HG03175 (cell line): ENCODE measurements around the gene TEX14.

Experiments used
- ATAC-seq: cut with Tn5 transposase; IDR thresholded peaks from one replicate; pipeline ENCODE4 v1.9.1; 2021; ENCODE audit warnings: mild to moderate bottlenecking, moderate library complexity; ENCODE audit not compliant: unreplicated experiment

TEX14 gene, protein sequence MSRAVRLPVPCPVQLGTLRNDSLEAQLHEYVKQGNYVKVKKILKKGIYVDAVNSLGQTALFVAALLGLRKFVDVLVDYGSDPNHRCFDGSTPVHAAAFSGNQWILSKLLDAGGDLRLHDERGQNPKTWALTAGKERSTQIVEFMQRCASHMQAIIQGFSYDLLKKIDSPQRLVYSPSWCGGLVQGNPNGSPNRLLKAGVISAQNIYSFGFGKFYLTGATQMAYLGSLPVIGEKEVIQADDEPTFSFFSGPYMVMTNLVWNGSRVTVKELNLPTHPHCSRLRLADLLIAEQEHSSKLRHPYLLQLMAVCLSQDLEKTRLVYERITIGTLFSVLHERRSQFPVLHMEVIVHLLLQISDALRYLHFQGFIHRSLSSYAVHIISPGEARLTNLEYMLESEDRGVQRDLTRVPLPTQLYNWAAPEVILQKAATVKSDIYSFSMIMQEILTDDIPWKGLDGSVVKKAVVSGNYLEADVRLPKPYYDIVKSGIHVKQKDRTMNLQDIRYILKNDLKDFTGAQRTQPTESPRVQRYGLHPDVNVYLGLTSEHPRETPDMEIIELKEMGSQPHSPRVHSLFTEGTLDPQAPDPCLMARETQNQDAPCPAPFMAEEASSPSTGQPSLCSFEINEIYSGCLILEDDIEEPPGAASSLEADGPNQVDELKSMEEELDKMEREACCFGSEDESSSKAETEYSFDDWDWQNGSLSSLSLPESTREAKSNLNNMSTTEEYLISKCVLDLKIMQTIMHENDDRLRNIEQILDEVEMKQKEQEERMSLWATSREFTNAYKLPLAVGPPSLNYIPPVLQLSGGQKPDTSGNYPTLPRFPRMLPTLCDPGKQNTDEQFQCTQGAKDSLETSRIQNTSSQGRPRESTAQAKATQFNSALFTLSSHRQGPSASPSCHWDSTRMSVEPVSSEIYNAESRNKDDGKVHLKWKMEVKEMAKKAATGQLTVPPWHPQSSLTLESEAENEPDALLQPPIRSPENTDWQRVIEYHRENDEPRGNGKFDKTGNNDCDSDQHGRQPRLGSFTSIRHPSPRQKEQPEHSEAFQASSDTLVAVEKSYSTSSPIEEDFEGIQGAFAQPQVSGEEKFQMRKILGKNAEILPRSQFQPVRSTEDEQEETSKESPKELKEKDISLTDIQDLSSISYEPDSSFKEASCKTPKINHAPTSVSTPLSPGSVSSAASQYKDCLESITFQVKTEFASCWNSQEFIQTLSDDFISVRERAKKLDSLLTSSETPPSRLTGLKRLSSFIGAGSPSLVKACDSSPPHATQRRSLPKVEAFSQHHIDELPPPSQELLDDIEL (N-terminal part only)

DNA sequence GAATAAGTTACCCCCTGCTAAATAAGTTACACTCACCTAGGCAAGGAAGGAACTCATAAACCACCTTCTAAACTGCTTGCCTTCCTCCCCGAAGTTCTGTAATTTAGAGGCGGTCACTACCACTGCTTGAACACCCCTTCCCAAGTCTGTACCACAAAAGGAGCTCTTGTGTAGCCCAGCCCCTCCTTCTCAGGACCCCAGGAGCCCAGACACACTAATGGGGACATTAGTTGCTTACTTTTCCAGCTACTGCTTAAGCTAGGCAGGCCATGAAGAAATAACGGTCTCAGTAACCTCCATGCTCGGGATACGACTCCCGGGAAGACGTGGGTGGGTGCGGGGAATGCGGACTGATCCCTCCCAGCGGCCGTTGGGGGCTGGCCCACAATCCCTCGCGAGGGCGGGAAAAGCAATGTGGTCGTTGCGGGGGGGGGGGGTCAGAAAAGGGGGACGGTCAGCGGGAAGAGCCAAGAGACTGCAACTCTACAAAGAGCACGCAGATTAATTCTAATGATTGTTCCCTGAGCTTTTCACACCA is at the start of gene TEX14:
Gene TEX14, minus strand, starts transcription at position 345 of the 538 bp plus-strand sequence. CDS start 40,044 bp downstream, outside the sequence.
- no peak for ATAC-seq

DNA sequence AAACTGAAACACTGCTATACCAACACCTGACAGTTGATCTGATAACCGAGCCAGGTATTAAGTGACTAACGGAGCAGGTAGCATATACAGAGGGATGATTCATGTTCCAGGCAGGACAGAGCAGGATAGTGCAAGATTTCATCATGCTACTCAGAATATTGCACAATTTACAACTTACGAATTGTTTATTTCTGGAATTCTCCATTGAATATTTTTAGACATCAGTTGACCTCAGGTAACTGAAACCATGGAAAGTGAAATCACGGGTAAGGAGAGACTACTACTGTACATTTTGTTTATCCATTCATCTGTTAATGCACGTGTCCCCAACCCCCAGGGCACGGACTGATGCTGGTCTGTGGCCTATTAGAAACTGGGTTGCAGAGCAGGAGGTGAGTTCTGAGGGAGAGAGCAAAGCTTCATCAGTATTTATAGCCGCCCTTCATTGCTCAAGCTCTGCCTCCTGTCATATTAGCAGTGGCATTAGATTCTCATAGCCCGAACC is 49.3 kb upstream of the TEX14 start:
- no peak for ATAC-seq

GRCh38 chr17:58734811-58735210 is 43.0 kb upstream of the TEX14 start:
- no peak for ATAC-seq

DNA sequence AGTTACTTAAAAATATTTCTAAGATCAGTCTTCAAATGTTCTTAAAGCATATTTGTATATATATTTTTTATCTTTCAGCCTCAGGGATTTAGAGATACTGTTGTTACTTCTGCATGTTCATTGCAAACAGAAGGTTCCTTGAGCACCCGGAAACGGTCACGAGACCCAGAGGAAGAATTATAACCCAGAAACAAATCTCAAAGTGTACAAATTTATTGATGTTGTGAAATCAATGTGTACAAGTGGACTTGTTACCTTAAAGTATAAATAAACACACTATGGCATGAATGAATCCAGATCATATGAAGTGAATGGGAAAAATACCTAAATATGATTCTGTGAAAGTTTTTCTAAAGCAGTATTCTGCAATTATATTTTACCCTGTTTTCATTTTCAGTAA is 42.2 kb upstream of the TEX14 start:
- no peak for ATAC-seq

DNA sequence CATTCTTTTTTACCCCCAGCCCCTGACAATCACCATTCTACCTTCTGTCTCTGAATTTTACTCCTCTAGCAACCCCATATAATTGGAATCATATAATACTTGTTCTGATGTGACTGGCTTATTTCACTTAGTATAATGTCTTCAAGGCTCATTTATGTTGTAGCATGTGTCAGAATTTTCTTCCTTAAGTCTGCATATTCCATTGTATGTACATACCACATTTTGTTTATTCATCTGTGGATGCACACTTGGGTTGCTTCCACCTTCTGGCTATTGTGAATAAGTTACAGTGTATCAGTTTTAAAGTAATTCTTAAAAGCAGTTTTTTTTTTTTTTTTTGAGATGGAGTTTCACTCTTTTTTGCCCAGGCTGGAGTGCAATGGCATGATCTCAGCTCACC is 39.1 kb upstream of the TEX14 start:
- ATAC-seq = no peak

GRCh38 chr17:58728798-58729197 is 37.0 kb upstream of the TEX14 start:
- ATAC-seq = no peak

DNA sequence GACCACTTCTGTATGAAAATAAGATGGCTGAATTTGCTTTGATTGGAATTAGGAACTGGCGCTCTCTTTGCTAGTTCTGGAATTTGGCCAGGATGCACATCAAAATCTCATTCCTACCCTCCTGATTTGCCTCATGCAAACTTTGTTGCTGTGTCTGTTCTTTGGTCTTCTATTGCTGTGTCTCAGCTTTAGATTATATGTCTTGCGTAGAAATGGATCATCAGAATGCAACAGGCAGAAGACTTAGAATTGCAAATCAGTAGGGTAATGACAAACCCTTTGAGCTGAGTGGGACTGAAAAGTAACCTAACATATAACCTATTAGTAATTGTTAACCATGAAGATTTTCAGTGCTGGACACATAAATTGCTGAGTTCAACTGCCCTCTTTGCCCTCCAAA is 30.9 kb upstream of the TEX14 start:
- ATAC-seq = no peak

DNA sequence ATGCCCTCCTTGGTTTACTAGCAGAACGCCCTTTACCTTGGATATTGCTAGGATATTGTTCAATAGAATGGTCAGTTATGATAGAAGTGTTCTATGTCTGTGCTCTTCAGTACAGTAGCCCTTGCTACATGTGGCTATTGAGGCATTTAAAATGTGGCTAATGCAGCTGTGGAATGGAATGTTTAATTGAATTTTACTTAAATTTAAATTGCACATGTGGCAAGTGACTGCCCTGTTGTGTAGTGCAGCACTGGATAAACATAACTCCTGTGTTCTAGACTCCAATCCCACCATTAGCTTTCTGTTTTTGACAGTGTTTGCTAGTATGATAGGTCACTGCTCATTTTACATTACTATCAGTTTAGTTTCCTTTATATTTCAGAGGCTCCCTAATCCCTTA is 30.4 kb upstream of the TEX14 start:
- no peak for ATAC-seq

DNA sequence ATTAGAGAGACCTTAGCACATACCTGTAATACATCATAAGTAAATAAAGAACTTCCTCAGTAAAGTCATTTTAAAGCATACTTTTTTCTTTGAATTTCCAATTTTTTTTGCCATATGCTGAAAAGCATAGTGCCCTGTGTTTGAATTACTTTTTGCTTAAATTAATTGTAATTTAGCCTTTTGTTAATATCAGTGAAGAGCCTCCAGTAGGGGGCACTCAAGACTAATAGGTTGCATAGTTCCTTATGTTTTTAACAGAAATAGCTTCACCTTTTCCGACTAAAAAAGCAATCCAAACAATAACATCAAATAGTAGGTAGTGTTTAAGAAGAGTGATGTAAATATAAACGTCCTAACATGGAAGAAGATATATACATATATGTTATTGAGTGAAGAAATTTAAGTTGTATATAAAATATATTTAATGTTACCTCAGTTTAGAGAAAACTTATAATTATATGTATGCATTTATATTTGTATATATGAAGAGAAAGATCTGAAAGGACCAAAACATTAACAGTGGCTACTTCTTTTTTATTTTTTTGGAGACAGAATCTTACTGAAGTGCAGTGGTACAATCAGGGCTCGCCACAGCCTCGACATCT is 19.2 kb upstream of the TEX14 start:
- no peak for ATAC-seq

GRCh38 chr17:58706351-58707140 is 14.7 kb upstream of the TEX14 start:
- ATAC-seq = no peak

DNA sequence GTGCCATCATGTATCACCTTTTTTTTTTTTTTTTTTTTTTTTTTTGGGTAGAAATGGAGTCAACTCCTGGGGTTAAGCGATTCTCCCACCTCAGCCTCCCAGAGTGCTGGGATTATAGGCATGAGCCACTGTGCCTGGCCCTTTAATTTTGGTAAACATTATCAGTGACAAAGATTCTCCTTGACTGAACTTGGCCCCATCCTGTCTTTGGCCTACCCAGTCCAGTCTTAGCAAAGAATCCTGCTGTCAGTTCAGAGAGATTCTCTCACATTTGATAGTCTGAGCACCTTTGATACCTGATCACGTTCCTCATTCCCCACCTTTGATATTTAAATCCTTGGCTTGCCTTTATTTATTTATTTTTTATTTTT is 12.1 kb upstream of the TEX14 start:
- ATAC-seq = no peak

DNA sequence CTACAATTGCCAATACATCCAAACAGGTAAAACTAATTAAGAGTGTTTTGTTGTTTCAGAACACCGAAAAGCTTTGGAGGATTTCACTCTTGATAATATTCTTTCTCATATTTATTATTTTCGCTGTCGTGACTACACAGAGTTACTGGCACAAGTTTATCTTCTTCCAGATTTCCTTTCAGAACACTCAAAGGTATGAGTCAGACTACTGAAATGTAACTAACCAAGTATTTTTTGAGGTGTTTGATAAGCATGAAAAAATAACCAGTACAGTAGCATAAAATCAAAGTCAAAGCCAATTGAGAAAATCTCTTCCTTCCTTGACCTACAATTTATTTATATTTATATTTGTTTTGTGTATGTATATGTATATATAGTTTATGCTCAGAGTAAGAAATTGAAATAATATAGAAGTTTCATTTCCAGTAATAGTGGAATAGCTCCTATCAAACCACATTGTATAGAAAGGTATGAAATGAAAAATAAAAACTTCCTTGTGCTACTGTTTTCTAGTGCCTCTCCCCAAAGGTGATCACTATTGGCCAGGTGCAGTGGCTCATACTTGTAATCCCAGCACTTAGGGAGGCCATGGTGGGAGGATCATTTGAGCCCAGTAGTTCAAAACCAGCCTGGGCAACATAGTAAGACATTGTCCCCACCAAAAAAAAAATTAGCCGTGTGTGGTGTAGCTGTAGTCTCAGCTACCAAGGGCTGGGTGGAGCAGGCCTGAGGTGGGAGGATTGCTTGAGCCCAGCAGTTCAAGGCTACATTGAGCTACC is 11.5 kb upstream of the TEX14 start:
- no peak for ATAC-seq

- ATAC-seq = no peak
Observed at GRCh38 chr17:58702708-58703107, 10.9 kb upstream of the TEX14 start.

GRCh38 chr17:58702045-58702476 is 10.2 kb upstream of the TEX14 start:
- ATAC-seq = no peak

DNA sequence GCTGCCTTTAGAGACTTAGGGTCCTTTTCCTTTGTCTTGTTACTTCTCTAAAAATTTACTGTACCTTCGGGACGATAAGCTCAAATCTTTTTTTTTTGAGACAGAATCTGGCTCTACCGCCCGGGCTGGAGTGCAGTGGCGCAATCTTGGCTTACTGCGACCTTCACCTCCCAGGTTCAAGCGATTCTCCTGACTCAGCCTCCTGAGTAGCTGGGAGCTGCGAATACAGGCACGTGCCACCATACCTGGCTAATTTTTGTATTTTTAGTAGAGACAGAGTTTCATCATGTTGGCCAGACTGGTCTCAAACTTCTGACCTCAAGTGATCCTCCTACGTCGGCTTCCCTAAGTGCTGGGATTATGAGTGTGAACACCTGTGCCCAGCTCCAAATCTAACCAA is 7.9 kb upstream of the TEX14 start:
- ATAC-seq = no peak

DNA sequence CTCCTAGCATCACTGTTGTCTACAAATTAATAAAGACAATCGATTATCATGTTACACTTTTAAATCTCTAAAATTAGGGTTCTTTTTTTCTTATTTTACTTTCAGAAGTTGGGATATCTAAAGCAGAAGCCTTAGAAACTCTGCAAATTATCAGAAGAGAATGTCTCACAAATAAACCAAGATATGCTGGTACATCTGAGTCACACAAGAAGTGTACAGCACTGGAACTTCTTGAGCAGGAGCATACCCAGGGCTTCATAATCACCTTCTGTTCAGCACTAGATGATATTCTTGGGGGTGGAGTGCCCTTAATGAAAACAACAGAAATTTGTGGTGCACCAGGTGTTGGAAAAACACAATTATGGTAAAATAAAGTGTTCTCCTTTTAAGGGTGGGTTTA is 3.0 kb upstream of the TEX14 start:
- ATAC-seq = no peak

- ATAC-seq = no peak
Observed at GRCh38 chr17:58694302-58694701, 2.5 kb upstream of the TEX14 start.

DNA sequence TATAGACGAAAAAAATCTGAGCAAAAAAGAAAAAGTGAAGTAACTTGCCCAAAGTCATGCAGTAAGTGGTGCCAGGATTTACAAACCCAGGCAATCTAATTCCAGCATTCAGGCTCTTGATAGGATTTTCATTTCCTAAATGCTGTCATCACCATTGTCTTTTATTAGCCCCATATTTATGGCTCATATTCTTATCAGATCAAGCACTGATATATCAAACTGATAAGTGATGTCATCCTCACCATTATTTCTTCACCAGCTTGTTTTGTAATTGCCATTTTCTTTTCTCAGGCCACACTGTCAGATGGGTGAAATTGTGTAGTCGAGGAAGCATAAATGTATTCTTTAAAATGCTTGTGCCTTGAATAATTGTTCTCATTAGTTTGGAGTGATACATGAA is 1.9 kb upstream of the TEX14 start:
- no peak for ATAC-seq

DNA sequence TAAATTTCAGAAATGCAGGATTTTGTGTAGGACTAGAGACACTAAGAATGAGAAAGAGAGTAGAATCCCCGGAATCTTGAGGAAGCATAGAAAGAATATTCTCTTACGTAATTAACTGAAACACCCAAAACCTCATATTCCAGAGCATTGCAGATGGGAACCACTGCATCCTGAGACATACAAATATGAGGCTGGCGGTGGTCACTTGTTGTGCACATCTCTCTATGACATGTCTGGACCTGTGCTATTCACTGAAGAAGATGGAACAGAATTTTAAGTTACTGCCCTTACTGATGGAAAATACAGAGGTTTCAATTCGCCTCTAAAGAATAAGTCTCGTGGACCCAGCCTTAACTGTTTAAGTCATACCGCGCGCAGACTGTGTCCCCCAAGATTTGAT is 1.4 kb upstream of the TEX14 start:
- no peak for ATAC-seq
